Medulla oblongata (tissue), 1 donor: ENCODE measurements around the gene MAPKAP1.

Experiments used
- DNase-seq: peaks from one replicate; pipeline ENCODE4 v3.0.0-alpha.2; 2015; ENCODE audit errors: extremely low spot score

The MAPKAP1 gene

DNA sequence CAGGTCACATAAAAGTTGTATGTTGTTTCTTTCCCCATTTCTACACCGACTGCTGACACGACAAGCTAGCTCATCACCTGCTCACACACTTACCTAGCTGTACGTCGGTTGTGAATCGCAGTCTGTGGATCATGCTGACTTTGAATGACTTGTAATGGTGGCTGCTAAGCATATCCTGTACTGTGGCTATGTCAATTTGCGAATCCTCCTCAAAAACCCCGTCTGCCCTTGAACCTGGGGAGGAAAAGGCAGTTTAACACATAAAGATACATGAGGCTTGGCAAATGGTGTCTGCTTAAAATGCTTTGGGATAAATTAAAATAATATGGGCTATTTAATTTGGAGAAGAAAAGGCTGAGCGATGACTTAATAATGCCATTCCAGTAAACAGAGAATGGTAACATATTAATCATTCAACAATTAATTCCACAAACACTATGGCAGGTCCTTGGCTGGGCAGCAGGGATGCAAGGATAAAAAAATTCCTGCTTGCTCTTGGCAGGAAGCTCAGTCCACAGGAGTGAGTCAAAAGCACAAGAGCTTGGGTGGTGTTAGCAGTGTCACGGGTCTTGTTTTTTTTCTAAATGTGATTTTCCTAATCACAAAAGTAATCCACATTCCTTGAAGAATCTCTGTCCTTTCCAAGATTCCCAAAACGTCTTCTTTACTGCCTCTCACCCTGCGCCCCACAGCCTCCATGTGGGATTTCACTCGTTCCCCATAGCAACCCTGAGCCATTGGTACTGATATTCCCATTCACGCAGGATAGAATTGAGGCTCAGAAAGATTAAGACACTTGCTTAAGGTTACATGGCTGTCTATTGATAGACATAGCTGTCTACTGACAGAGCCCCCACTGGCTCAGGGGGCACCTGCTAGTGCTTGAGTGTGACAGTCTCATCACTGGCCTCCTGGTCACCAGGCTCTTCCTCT lies 222.4 kb downstream of the MAPKAP1 start:
- DNase-seq, result peak; percentile 35

DNA sequence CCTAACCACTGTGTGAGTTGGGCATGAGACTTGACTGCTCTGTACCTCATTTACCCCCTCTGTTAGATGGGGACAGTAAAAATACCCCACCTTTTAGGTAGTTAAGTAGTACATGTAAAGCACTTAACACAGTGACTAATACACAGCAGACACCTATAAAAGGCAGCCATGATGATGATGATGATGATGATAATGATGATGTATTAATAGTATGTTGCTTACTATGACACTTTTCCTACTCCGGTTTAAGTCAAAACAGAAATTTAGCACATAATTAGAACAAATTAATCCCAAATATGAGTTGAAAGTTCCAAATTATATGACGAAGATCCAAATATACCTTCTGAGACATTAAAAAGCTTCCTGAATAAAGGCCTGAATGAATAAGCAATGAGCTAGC lies 223.3 kb downstream of the MAPKAP1 start:
- DNase-seq, result no peak

- no peak for DNase-seq
These were observed 227.0 kb downstream of the MAPKAP1 start for GRCh38 chr9:125479846-125480615.

DNA sequence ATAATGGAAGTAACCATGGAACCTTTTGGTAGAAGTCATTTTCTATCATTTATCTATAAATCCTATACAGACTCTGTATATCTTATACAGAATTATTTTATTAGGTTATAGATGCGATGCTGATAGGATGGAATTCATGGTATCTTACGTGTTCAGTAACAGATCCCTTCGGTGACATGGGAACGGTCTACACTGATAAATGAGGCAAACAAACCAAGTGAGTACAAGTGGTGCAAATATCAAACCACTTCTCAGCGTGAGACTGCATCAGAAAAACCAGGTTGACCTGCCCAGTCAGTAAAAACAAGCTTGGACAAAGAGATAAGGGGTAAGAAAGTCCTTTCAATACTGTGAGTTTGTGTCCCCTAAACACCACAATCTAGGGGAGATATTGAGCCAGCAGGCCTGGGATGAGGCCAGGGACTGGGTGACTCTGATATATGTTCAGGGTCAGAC lies 229.9 kb downstream of the MAPKAP1 start:
- no peak for DNase-seq

DNA sequence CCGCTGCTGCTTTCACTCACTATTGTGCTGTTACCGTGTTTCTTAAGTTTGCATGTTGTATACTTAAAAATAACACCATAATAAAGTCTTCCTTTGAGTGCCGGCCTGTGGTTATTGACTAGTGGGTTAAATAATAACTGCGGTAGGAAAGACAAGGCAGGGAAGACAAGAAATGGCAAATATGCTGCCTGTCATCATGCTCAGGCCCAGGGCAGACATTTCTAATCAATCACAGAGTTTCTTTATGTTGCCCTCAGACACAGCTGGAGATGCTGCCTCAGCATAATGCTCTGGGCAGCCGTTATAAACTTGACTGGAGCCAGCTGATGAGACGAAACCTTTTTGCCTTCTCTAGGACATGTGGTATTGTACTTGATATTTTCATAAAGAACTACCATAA lies 230.4 kb downstream of the MAPKAP1 start:
- no peak for DNase-seq

- DNase-seq, result no peak
These were observed 231.6 kb downstream of the MAPKAP1 start for GRCh38 chr9:125475385-125475784.

- no peak for DNase-seq
These were observed 233.9 kb downstream of the MAPKAP1 start for GRCh38 chr9:125472926-125473701.

GRCh38 chr9:125472562-125472925 lies 234.5 kb downstream of the MAPKAP1 start:
- DNase-seq, result no peak

GRCh38 chr9:125470767-125471580 lies 236.0 kb downstream of the MAPKAP1 start:
- DNase-seq, result no peak

DNA sequence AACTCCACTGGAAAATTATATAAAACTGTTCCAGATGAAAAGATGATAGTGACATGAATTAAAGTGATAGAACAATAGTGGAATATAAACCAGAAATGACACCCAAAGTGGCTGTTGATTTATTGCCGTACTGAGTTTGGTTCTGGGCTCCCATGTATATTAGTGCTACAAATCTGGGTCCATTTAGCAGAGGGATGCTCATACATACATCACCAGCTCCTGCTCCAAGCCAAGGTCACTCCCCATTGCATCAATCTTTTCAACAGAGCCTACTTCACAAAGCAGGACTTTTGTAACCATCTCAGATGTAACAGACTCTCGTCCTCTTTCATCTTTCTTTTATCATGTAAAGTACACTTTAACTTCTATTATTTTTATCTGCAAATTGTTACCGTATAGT lies 236.8 kb downstream of the MAPKAP1 start:
- DNase-seq, result no peak

DNA sequence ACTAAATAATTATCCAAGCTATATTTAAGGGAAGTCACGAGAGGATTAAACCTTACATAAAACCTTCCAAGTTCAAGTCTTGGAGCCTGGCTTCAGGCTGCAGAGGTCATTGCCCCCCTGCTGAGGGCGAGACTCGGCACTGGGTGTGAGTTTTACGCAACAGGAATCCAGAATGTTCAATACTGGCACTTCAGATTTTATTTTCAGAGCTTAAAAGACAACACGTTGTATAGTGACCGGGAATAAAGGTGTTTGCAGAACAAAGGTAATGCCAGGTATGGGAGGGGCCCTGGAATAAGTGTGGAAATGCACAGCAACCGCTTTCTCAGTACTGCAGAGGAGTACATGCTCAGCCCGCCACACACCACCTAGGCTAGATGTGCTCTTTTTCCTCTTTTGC lies 238.4 kb downstream of the MAPKAP1 start:
- DNase-seq, result no peak

GRCh38 chr9:125467116-125467740 lies 239.8 kb downstream of the MAPKAP1 start:
- DNase-seq, result no peak

GRCh38 chr9:125466411-125466810 lies 240.6 kb downstream of the MAPKAP1 start:
- peak; percentile 33 for DNase-seq

GRCh38 chr9:125464591-125465385 lies 242.2 kb downstream of the MAPKAP1 start:
- no peak for DNase-seq

GRCh38 chr9:125463926-125464325 lies 243.1 kb downstream of the MAPKAP1 start:
- no peak for DNase-seq

DNA sequence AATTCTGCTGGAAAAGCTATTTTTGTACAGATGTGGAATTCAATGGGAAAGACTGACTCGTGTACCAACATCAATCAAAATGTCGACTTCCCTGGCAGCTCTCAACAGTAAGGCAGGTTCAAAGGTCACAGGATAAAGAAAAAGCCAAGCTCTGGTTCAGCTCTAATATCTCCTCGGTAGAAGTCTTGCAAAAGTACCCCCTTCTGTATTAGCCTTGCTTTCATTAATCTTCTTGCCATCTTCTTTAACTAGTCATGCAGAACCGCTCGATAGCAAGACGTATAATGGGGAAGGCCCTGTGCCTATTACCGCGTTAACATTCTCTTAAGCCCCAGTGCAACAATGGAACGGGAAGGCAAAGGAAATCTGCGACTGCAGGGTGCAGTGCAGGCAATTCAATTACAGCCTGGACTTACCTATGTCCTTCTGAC lies 244.1 kb downstream of the MAPKAP1 start:
- DNase-seq, result no peak

- DNase-seq, result no peak
These were observed 245.3 kb downstream of the MAPKAP1 start for GRCh38 chr9:125461636-125462190.

DNA sequence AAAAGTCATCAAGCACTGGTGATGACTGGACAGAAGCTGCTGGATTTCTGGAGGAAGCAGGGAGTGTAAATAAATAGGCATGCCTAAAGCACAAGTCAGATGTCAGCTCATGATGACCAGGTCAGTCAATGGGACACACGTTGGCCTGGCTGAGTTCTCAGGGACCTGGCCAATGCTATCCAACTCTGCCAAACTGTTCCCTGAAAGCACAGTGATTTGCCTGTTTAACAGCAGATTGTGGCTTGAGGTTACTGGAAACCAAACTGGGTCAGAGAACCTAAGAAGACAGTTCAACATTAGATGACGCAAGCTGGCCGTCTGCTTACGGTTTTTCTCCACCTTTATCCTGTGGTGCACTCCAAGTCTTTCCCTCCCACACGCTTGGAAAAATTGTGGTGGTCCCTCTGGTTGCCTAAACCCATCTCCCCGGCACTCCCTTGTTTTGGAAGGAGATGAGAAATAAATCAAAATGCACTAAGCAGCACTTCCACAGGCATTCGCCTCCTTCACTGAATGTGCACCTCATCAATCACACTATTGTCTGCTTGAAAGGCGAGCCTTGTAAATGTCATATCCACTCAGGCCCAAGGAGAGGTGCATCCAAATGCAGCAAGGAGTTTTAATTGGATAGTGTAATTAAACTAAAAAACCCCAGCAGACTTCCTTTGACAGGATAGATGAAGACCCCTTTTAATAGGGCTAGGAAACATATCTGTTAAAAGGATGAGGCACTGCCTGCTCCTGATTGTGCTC lies 245.9 kb downstream of the MAPKAP1 start:
- DNase-seq, result peak; percentile 60

DNA sequence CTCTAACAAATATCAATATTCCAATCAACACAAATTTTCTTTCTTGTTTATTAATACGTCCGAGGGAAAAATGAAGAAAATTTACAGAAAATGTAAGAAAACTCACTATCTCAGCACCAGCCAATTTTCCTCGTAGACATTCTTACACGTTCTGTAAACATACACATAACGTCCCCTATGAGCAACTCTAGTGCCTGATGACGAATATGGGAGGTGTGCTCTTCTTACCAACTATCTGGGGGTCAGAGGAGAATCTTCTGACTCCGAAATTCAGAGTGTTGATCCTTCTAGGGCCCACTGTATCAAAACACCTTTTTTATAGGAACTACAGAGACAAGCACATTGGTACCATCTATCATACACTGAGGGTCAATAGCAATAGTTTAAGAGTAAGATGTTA lies 246.7 kb downstream of the MAPKAP1 start:
- no peak for DNase-seq
